Glutamatergic neuron (in vitro differentiated cells): ENCODE measurements around the gene PIGZ. TPM values are rescaled to one million over a fixed set of nuclear protein-coding genes. Genes with fewer than 3 reads are reported as not detected.
A peak's percentile ranks its signal among the peaks of the same experiment; 100 is the strongest.

Experiments used
- DNase-seq: peaks from one replicate; pipeline ENCODE4 v3.0.0; 2022
- H3K27ac Mint-ChIP-seq: one replicate; pipeline ENCODE4 v1.8.0; 2020; ENCODE audit warnings: mild to moderate bottlenecking, mixed read lengths, inconsistent platforms; ENCODE audit not compliant: unreplicated experiment
- H3K27me3 Mint-ChIP-seq: one replicate; pipeline ENCODE4 v1.8.0; 2020; ENCODE audit warnings: mild to moderate bottlenecking, moderate library complexity, mixed read lengths, inconsistent platforms; ENCODE audit not compliant: unreplicated experiment
- H3K36me3 Mint-ChIP-seq: one replicate; pipeline ENCODE4 v1.8.0; 2020; ENCODE audit warnings: mild to moderate bottlenecking, mixed read lengths, inconsistent platforms; ENCODE audit not compliant: unreplicated experiment
- H3K4me1 Mint-ChIP-seq: one replicate; pipeline ENCODE4 v1.8.0; 2020; ENCODE audit warnings: mild to moderate bottlenecking, low read depth, mixed read lengths, inconsistent platforms; ENCODE audit not compliant: unreplicated experiment
- H3K4me3 Mint-ChIP-seq: one replicate; pipeline ENCODE4 v1.8.0; 2020; ENCODE audit warnings: mild to moderate bottlenecking, mixed read lengths, inconsistent platforms; ENCODE audit not compliant: unreplicated experiment
- H3K9me3 Mint-ChIP-seq: one replicate; pipeline ENCODE4 v1.8.0; 2020; ENCODE audit warnings: mild to moderate bottlenecking, moderate library complexity, mixed read lengths, inconsistent platforms; ENCODE audit not compliant: unreplicated experiment
- total RNA-seq: library from RNA; stranded (reverse); fragmentation: NEBNext Ultra II Directional; extraction: Animal tissue kit (Norgen Biotek cat#: 25700); gene quantifications from one replicate; pipeline ENCODE4 v1.2.1, GENCODE V29; 2021; ENCODE audit not compliant: unreplicated experiment
- TF ChIP-seq, protein P1 (sequence below): fragments of 200-600 bp; sonication (generic); IDR thresholded peaks from one replicate; pipeline ENCODE4 v1.5.0; 2021; ENCODE audit not compliant: partially characterized antibody, unreplicated experiment

The PIGZ gene
- total RNA-seq, 1 donor from 2014 or later, result 4.7 TPM

DNA sequence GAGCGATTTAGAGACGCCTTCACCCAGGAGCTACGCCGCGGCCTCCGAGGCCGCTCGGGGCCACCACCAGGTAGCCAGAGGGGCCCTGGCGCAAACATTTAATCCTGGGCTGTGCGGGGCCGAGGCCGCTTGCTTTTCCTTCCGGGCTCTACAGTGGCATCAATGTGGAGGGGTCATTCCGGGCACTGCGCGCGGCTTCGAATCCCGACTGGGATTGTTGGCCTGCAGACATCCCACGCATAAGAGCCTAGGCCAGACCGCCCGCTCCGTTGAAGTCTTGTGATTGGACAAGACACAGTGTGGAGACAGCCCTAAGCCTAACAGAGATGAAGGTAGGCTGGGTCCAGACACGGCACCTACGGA, 25.7 kb downstream of the PIGZ start:
- peaks cover 25% of the 10 kb centered on the region for H3K9me3 Mint-ChIP-seq
- DNase-seq, result peak; percentile 41
- TF ChIP-seq, protein P1, sequence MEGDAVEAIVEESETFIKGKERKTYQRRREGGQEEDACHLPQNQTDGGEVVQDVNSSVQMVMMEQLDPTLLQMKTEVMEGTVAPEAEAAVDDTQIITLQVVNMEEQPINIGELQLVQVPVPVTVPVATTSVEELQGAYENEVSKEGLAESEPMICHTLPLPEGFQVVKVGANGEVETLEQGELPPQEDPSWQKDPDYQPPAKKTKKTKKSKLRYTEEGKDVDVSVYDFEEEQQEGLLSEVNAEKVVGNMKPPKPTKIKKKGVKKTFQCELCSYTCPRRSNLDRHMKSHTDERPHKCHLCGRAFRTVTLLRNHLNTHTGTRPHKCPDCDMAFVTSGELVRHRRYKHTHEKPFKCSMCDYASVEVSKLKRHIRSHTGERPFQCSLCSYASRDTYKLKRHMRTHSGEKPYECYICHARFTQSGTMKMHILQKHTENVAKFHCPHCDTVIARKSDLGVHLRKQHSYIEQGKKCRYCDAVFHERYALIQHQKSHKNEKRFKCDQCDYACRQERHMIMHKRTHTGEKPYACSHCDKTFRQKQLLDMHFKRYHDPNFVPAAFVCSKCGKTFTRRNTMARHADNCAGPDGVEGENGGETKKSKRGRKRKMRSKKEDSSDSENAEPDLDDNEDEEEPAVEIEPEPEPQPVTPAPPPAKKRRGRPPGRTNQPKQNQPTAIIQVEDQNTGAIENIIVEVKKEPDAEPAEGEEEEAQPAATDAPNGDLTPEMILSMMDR, result no peak
- H3K4me3 Mint-ChIP-seq, result peak overlapping the region; percentile 99
- H3K36me3 Mint-ChIP-seq, result no peaks in the 10 kb centered on the region
- H3K27ac Mint-ChIP-seq, result peak overlapping the region; percentile 99
- H3K4me1 Mint-ChIP-seq, result peaks cover 17% of the 10 kb centered on the region
- H3K27me3 Mint-ChIP-seq, result peaks cover 28% of the 10 kb centered on the region

GRCh38 chr3:196942226-196942914, 26.3 kb downstream of the PIGZ start, which contains the start of gene NCBP2:
Gene NCBP2 (minus strand): TSS chr3:196942528. CDS start chr3:196942503, 25 bp downstream.
- peak; percentile 100 for DNase-seq

DNA sequence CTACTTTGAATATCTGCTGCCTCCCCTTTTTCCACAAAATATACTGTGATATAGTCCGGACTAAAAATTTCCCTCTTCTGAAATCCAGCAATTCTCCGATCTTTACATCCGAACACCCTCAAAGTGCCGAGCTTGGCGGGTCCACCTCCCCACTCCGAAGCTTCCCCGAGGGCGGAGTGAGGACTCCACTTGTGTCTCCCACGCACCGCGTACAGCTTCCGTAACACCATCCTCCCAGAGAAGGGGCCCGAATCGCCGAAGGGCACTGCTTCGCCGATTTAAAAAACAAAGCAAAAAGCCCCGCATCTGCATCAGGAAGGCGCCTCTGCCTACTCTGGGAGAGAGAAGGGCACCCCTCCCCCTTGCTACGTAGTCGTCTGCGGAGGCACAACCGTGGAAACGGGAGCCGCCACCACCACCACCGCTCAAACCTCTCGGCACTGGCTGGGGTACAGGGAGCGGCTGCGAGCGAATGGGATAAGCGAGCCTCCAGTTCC, 26.9 kb downstream of the PIGZ start:
- peak; percentile 66 for DNase-seq
- H3K9me3 Mint-ChIP-seq, result peaks cover 25% of the 10 kb centered on the region
- peaks cover 17% of the 10 kb centered on the region for H3K4me1 Mint-ChIP-seq
- H3K27me3 Mint-ChIP-seq, result peaks cover 28% of the 10 kb centered on the region
- TF ChIP-seq, protein P1, result no peak
- peak overlapping the region; percentile 100 for H3K4me3 Mint-ChIP-seq
- peak overlapping the region; percentile 96 for H3K27ac Mint-ChIP-seq
- no peaks in the 10 kb centered on the region for H3K36me3 Mint-ChIP-seq

More at GRCh38 chr3:196942226-196942914, 26.3 kb downstream of the PIGZ start, which contains the start of gene NCBP2:
- Mint-ChIP-seq H3K36me3 (no peaks in the 10 kb centered on the region), H3K4me3 (peak within 1 kb of the TSS; percentile 100), H3K27ac (peak within 1 kb of the TSS; percentile 99), H3K9me3 (peaks cover 25% of the 10 kb centered on the region), H3K4me1 (peaks cover 17% of the 10 kb centered on the region), H3K27me3 (peaks cover 28% of the 10 kb centered on the region)
- TF ChIP-seq, protein P1, result peak; percentile 49

- Mint-ChIP-seq H3K4me1 (peaks cover 8% of the 10 kb centered on the region), H3K27ac (peak overlapping the region; percentile 38), H3K36me3 (no peaks in the 10 kb centered on the region), H3K9me3 (peaks cover 18% of the 10 kb centered on the region), H3K27me3 (peaks cover 23% of the 10 kb centered on the region), H3K4me3 (no peak overlapping the region)
- TF ChIP-seq, protein P1, result no peak
- DNase-seq, result no peak
These were observed 30.1 kb downstream of the PIGZ start for GRCh38 chr3:196938576-196938975.

DNA sequence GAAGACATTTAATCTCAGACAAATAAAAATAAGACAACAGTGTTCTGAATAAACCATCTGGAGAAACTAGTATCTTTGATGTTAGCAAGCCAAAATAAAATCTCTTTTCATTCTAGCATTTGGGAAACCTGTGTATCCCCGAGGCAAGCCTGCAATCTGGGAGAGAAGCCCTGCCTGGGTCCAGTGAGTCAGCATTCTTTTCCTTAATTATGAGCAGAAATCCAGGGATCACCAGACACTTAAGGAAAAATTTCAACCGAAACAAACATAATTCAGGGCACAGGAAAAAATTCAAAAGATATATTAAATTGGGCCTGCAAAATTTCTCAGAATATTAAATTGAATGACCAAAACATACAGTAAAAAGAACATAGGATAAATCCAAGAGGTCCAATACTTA, 30.5 kb downstream of the PIGZ start:
- TF ChIP-seq, protein P1, result no peak
- Mint-ChIP-seq H3K27ac (no peak overlapping the region), H3K4me3 (no peak overlapping the region), H3K27me3 (peaks cover 18% of the 10 kb centered on the region), H3K36me3 (no peaks in the 10 kb centered on the region), H3K4me1 (peaks cover 4% of the 10 kb centered on the region), H3K9me3 (peaks cover 13% of the 10 kb centered on the region)
- DNase-seq, result no peak
